KOPT-K1 (cell line): ENCODE data around the gene RNF144A.
"Not testable (repeated sequence)": the region's sequence is repeated elsewhere in the genome, so short reads cannot be mapped to it uniquely, and the experiment has no call there.

ENCODE experiments used
- H3K27ac ChIP-seq: fragments of 200-600 bp; sonication (generic); 2 replicates; pipeline ENCODE4 v1.5.1; 2016; ENCODE audit warnings: antibody characterized with exemption, mild to moderate bottlenecking, low read depth, low read length; ENCODE audit not compliant: poor library complexity, severe bottlenecking
- H3K36me3 ChIP-seq: fragments of 200-600 bp; sonication (generic); 2 replicates; pipeline ENCODE4 v1.5.1; 2017; ENCODE audit warnings: antibody characterized with exemption, mild to moderate bottlenecking, low read length, moderate library complexity; ENCODE audit not compliant: insufficient read depth
- H3K9me3 ChIP-seq: fragments of 200-600 bp; sonication (generic); 2 replicates; pipeline ENCODE4 v1.5.1; 2017; ENCODE audit warnings: antibody characterized with exemption, low read length, mild to moderate bottlenecking; ENCODE audit not compliant: insufficient read depth, poor library complexity, severe bottlenecking

Gene RNF144A

GRCh38 chr2:6930923-6931647 lies 13.9 kb downstream of the RNF144A start:
- no peaks in the 10 kb centered on the region for H3K9me3 ChIP-seq
- no peak overlapping the region for H3K27ac ChIP-seq

GRCh38 chr2:6931753-6932152 lies 14.5 kb downstream of the RNF144A start:
- peaks cover 13% of the 10 kb centered on the region for H3K36me3 ChIP-seq
- H3K9me3 ChIP-seq = no peaks in the 10 kb centered on the region
- H3K27ac ChIP-seq = no peak overlapping the region

More at GRCh38 chr2:6930923-6931647, 13.9 kb downstream of the RNF144A start:
- peaks cover 13% of the 10 kb centered on the region for H3K36me3 ChIP-seq

- H3K27ac ChIP-seq = no peak overlapping the region
- H3K9me3 ChIP-seq = no peaks in the 10 kb centered on the region
- peaks cover 13% of the 10 kb centered on the region for H3K36me3 ChIP-seq
These were observed 15.0 kb downstream of the RNF144A start for GRCh38 chr2:6932206-6932605.

GRCh38 chr2:6932828-6933227 lies 15.6 kb downstream of the RNF144A start:
- Histone ChIP-seq H3K27ac (no peak overlapping the region), H3K9me3 (no peaks in the 10 kb centered on the region), H3K36me3 (peaks cover 10% of the 10 kb centered on the region)

GRCh38 chr2:6933911-6934310 lies 16.7 kb downstream of the RNF144A start:
- no peak overlapping the region for H3K27ac ChIP-seq
- H3K9me3 ChIP-seq = no peaks in the 10 kb centered on the region
- peaks cover 8% of the 10 kb centered on the region for H3K36me3 ChIP-seq

GRCh38 chr2:6934345-6934744 lies 17.1 kb downstream of the RNF144A start:
- no peak overlapping the region for H3K27ac ChIP-seq
- no peaks in the 10 kb centered on the region for H3K9me3 ChIP-seq
- peaks cover 8% of the 10 kb centered on the region for H3K36me3 ChIP-seq

GRCh38 chr2:6934758-6935651 lies 17.8 kb downstream of the RNF144A start:
- H3K9me3 ChIP-seq = no peaks in the 10 kb centered on the region
- no peak overlapping the region for H3K27ac ChIP-seq
- H3K36me3 ChIP-seq = peaks cover 8% of the 10 kb centered on the region

GRCh38 chr2:6935652-6936020 lies 18.4 kb downstream of the RNF144A start:
- H3K27ac ChIP-seq, H3K36me3 ChIP-seq, H3K9me3 ChIP-seq: not testable (repeated sequence)

GRCh38 chr2:6937157-6937556 lies 19.9 kb downstream of the RNF144A start:
- Histone ChIP-seq H3K9me3 (no peaks in the 10 kb centered on the region), H3K27ac (no peak overlapping the region), H3K36me3 (peaks cover 17% of the 10 kb centered on the region)

GRCh38 chr2:6937582-6937981 lies 20.4 kb downstream of the RNF144A start:
- peaks cover 21% of the 10 kb centered on the region for H3K36me3 ChIP-seq
- H3K9me3 ChIP-seq = no peaks in the 10 kb centered on the region
- no peak overlapping the region for H3K27ac ChIP-seq

GRCh38 chr2:6939071-6939470 lies 21.9 kb downstream of the RNF144A start:
- H3K9me3 ChIP-seq = no peaks in the 10 kb centered on the region

GRCh38 chr2:6940820-6941219 lies 23.6 kb downstream of the RNF144A start:
- Histone ChIP-seq H3K9me3 (no peaks in the 10 kb centered on the region), H3K36me3 (peaks cover 53% of the 10 kb centered on the region), H3K27ac (no peak overlapping the region)

More at GRCh38 chr2:6939071-6939470, 21.9 kb downstream of the RNF144A start:
- H3K36me3 ChIP-seq = peaks cover 36% of the 10 kb centered on the region
- H3K27ac ChIP-seq = no peak overlapping the region

GRCh38 chr2:6941299-6942046 lies 24.3 kb downstream of the RNF144A start:
- Histone ChIP-seq H3K9me3 (no peaks in the 10 kb centered on the region), H3K27ac (no peak overlapping the region), H3K36me3 (peaks cover 54% of the 10 kb centered on the region)

GRCh38 chr2:6942848-6943247 lies 25.6 kb downstream of the RNF144A start:
- Histone ChIP-seq H3K9me3 (no peaks in the 10 kb centered on the region), H3K36me3 (peaks cover 58% of the 10 kb centered on the region), H3K27ac (no peak overlapping the region)

- no peak overlapping the region for H3K27ac ChIP-seq
- peaks cover 65% of the 10 kb centered on the region for H3K36me3 ChIP-seq
These were observed 26.3 kb downstream of the RNF144A start for GRCh38 chr2:6943523-6943922.

More at GRCh38 chr2:6943523-6943922, 26.3 kb downstream of the RNF144A start:
- H3K9me3 ChIP-seq = no peaks in the 10 kb centered on the region
